Inflammatory macrophage (primary cell): ENCODE data around the gene ADGRL3.
"Not testable (repeated sequence)": the region's sequence is repeated elsewhere in the genome, so short reads cannot be mapped to it uniquely, and the experiment has no call there.

Experiments used
- DNase-seq, 2 donors: peaks; one replicate each; pipeline ENCODE4 v3.0.0-alpha.2; 2020 to 2022

The ADGRL3 gene

DNA sequence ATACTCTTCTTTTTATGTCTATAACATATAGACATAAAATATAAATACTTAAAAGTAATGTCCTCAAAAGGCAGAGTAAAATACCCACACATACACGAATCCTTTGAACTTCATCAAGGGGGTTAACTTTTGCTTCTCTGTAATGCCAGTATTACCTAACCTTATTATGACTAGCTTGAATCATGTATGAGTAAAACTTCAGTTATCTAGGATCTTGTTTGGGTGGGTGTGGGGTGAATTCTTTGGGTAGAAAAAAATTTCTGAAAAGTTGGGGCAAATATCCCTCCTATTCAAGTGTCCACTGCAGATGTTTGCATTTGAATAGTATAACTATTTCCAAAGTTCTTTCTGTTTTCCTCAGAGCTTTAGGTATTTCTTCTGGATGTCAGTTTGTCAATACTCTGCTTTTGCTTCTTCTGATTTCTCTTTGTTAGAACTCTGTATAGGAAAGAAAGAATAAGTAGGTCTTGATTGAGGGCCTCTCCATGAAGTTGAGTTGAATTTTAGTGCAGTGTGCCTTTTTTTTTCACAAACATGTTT lies 173.8 kb downstream of the ADGRL3 start:
- no peak for DNase-seq

DNA sequence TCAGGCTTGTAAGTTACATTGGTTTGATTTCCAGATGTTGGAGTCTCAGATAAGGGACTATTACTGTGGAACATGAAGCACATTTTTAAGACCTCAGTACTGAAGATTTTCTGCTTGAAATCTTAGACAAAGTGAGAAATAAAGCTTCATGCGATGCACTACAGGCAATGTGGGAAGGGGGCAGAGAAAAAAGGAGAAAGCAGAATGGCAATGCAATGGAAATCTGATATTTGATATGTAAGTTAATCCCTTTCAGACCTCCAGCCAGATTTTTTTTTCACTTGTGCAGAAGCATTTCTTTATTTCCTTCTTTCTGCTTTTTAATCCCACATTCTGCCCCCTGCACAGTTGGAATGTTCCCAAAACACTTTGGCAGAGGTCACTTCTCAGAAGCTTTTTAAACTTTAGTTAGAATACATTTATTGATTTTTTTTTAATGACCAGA lies 174.3 kb downstream of the ADGRL3 start:
- DNase-seq = no peak

GRCh38 chr4:61375301-61375700 lies 175.2 kb downstream of the ADGRL3 start:
- DNase-seq = no peak

DNA sequence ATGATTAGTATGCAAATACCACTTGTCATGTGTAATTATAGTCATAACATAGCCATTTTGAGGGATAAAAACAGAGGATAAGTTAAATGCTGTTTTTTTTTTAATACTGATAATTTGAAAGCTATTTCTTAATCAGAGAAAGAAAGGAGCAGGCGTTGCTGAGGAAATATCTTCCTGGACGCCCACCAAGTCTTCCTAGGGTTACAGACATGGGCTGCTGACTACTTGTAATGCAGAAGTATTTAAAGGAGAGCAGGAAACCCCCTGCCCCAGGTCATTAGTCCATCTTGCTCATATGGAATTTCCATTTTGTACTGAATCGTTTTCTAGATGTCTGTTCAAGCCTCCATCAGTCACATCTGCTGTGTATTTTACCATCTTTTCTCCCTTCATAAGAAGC lies 176.2 kb downstream of the ADGRL3 start:
- DNase-seq = no peak

DNA sequence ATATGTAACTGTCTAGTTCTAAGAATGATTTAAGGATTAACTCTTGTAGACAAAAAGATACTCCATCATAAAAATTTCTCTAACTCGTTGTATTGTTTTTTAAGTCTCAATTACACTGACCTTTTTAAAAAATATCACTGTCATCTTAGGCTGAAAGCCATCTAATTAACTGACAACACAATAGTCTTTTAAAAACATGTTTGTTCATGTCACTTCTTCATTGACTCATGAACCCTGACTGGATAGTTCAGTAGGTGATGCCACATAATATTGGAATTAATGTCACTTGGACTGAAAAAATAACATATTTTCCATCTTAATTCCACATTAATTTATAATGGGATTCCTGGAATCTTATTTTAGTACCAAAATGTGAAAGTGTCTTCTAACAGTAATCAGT lies 179.3 kb downstream of the ADGRL3 start:
- no peak for DNase-seq

DNA sequence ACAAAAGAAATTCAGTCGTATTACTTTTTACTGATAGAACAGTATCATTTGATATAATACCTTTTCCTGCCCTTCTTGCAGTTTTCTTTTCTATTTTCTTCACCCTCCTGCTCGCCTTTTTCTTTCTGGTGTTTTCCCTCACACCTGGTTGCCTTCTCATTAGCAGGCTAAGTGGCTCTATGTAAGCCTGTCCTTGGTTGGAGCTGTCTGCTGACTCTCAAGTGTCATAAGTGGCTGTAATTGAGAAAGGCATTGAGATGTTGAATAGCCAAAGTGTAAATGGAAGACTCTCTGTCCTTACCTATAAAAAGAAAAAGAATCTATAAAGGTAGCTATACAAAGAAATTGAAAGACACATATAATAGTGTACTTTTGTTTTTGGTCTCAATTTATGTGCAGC lies 180.7 kb downstream of the ADGRL3 start:
- no peak for DNase-seq

- DNase-seq = no peak
Measured at GRCh38 chr4:61385256-61385655, 185.1 kb downstream of the ADGRL3 start.

- DNase-seq = not testable (repeated sequence)
Measured at GRCh38 chr4:61387372-61387771, 187.2 kb downstream of the ADGRL3 start.

DNA sequence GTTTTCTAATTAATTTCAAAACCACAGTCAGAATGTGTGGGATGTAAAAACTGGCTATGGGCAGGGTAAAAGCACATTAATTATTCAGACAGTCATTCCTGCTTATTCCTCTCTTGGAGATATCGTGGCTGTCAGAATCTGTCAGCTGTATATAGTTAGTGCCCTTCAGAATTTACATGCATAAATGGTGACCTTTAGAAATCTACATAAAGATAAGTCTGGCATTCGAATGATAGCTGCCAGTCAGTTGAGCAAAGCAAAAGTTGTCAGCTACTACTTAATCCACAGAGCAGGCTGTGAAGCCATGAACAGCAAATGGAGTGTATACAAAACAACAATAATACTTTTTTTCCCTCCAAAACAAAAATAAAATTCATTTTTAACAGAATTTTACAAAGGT lies 189.5 kb downstream of the ADGRL3 start:
- no peak for DNase-seq

DNA sequence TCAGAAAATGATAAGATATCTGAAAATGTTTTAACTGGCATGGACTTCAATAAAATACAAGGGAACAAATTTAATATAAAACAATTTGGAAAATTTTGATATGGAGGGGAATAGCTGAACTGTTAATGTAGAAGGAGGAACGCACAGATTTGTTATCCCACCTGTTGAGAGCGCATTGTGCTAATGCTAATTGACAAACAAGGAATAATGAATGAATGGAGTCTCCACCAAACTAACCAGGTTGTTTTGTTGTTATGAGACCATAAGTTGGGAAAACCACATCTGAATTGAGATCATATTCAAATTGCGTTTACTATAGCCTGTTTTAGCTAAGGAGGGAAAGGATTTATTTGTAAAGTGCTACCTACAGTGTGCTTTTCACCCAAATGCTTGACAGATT lies 195.6 kb downstream of the ADGRL3 start:
- DNase-seq = no peak

- peak; percentile 44 to 62 for DNase-seq
Measured at GRCh38 chr4:61397174-61397573, 197.0 kb downstream of the ADGRL3 start.

DNA sequence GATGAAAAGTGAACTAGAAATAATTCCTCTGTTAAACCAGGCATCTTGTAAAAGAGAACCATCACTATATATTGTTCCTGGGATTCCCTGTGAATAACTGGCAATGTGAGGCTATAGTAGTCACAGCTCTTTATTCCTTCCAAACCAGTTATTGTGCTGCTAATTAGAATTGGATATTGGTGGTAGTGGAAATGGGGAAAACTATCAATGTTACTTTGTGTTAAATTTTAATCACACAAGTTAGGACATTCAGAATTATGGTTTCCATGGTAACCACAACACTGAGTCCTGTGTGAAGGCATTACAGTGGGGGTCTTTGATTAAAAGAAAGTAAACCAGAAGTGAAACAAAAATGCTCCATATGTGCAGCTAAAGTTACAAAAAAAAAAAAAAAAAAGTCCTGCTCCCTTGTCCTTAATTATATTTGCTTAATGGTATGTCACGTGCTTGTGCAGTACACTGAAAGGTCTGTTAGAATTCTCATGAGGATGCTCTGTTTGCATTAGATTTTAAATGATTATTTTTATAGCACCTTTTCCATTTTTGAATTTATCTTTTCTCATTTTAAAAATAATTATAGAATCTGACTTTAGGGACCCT lies 200.4 kb downstream of the ADGRL3 start:
- no peak for DNase-seq

DNA sequence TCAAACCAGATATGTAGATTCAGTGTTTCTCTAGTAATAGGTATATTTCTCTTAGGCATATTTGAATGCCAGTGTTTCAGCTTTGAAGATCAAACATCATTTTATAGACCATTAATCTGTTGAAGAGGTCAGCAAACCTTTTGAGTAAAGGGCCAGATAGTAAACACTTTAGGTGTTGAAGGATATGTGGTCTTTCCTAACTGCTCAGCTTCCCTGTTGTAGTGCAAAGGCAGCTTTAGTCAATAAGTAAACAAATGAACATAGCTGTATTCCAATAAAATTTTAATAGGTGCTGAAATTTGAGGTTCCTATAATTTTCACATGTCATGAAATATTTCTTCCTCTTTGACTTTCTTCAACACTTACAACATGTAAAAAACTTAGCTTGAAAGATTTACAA lies 201.6 kb downstream of the ADGRL3 start:
- no peak for DNase-seq

- DNase-seq = no peak
Measured at GRCh38 chr4:61405307-61405706, 205.2 kb downstream of the ADGRL3 start.

DNA sequence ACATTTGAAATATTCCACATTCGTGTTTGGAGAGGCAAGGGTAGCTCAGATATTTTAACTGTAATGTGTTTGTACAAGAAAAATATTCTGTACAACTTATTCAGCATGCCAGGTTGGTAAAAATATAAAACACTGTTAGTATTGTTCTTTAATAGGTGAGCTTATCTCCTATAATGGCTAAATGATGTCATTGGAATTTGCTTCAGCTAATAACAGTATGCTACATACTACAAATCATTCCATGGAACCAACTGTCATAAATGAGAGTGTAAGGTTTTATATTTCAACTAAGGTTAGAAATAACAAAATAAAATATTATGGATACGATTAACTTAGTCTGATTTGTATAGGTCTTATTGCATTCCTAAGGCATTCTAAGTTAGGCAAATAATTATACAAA lies 206.6 kb downstream of the ADGRL3 start:
- DNase-seq = no peak

DNA sequence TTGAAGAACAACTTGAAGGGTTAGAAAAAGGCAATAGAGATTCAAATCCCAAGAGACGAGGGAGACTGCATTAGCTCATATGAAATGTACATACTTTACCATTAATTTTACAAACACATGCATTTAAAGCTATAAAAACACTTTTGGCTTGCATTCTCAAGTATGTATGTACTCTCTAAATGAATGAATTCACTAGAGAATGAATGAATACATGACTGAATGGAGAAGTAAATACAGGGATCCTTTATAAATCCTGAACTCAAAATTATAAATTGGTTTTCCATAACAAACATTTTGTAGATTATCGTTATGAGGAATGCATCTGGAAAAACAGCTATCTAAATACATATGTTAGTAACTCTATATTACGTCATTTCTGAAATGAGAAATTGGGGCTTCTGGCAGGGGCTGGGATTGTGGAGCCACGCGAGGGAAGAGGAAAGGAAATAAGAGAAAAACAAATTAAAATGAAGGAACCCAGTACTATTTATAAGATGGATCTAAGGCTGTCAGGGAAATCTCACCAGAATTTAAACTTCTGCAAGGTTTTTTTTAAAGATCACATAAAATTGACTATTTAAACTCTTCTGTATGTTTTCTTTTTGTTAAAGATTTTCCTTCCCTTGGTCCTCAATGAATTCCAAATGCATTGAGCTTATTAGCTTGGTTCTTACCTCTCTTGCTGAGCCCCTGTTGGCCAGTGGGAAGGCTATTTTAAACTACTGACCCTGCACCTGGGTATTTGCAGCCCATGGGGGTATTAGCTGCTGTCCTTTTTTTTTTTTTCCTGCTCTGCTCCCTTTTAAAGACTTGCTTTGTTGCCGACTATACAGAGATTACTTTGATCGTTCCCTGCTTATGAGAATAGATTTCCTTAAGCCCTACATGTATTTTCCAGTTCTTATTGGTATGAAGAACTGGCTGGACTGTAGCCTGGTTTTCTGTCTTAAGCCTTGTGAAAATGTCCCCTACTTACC lies 207.8 kb downstream of the ADGRL3 start:
- no peak for DNase-seq

GRCh38 chr4:61408861-61409260 lies 208.7 kb downstream of the ADGRL3 start:
- DNase-seq = no peak

DNA sequence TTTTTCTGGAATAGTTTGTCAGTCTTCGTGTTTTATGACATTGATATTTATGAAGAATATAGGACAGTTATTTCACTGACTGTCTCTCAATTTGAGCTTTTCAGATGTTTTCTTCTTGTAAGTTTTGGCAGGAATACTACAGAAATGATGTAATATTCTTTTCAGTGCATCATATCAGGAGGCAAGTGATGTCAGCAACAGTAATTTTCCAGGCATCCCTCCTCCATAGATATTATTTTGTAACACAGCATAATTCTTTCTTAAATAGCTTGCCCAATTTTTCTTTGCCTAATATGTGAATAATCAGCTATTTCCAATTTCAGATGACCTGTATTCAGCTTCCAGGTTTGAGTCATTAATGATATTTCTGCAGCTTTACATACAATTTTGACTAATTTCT lies 211.1 kb downstream of the ADGRL3 start:
- no peak for DNase-seq

DNA sequence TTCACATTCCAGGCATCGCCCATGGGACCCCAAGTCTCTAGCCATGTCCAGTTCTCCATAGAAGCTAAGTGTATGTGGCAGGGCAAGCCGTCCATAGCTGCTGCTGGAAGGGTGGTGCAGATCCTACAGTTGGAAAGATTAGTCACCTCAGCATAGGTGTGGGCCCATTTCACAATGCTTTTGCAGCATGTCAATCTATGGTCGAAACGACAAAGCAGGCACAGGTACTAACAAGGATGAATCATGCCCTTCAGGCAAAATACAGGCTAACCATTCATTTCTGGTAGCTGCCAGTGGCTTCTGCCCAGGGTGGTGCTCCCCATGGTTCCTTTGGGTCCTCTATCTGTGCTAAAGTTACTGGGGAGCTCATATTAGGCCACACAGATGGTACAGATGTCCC lies 225.2 kb downstream of the ADGRL3 start:
- DNase-seq = no peak

DNA sequence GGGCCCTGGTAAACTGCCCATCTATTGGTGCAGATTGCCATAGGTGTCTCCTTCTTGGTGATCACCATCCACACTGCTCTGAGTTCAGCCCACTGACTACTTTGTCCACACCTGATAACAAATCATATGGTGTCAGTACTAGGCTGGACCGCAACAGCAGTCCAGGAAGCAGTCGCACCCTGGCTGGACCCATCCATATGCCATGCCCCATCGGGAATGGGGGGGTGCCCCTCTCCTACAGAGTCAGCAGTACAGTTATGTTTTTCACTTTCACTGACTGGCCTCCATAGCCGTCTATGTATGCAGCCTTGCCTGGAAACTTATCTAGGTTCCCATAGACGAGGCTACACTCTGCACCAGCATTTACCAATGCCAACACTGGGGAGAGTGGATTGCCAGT lies 226.1 kb downstream of the ADGRL3 start:
- no peak for DNase-seq

DNA sequence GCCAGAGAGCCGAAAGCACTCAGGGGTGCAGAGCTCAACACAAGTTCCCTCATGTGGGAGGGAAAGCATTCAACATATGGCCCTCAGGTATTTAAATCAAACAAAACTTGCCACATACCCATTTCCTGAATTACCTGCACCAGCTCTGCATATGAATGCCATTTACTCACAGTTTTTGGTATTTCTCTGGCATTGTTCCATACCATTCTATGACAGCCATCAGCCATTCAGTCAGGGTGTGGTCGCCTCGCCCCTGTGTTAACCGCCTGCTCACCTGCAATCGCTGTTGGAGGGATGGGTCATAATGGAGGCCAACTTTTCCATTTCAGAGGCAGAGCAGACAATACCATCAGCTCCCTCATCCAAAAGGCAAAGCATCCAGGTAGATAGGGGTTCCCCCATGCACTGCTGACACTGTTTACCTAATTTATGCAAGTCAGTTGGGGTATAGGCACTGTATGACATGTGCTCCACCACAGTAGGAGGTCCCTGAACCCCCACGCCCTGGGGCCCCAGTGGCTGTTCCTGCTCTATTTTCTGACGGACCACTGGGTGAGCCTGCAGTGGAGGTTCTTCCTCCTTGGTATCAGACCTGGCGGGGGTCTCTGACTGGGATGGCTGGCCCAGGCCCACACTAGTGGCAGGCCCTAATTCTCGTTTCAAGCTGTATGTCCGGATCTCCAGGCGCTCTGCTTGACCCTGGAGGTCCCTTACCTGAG lies 227.1 kb downstream of the ADGRL3 start:
- DNase-seq = no peak

GRCh38 chr4:61427818-61428495 lies 227.8 kb downstream of the ADGRL3 start:
- no peak for DNase-seq

DNA sequence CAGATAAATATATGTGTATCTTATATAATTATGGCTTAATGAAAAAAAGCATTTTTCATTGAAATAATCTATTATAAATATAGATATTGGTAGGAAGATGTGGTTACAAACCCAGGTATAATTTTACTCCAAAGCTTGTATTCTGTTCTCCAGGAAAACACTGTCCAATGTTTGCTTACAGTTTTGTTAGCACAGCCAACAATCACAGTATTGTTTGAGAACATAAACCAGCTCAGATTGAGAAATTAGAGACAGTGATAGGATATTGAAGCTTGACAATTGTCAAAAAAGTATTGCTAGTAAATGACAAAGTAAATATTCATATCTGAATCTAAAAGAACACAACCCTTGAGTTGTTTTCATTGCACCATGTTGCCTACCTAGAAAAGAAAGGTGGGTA lies 228.8 kb downstream of the ADGRL3 start:
- no peak for DNase-seq
